Heart left ventricle (tissue), 16 donors: Measurements from ENCODE around the gene HNRNPDL. TPM values are rescaled to one million over a fixed set of nuclear protein-coding genes. Genes with fewer than 3 reads are reported as not detected.

Source experiments
- ATAC-seq, 4 donors: fragments of 200-7000 bp; cut with Tn5 transposase; one replicate each; pipeline ENCODE4 v1.9.1; 2020 to 2022; ENCODE audit warnings: moderate library complexity in 4 of 4, mild to moderate bottlenecking in 3 of 4, moderate number of reproducible peaks in 1 of 4
- DNase-seq, 5 donors: peaks; one replicate each; pipeline ENCODE4 v3.0.0-alpha.2; 2020
- H3K27ac ChIP-seq, 12 donors: fragments of 200-600 bp; sonication (generic) in 4 of 12; one replicate each; pipeline versions ENCODE4 v1.5.0 to v1.8.0; 2016 to 2022; ENCODE audit warnings: mild to moderate bottlenecking in 2 of 12
- H3K27me3 ChIP-seq, 9 donors: fragments of 200-600 bp; sonication (generic) in 2 of 9; one replicate each; pipeline versions ENCODE4 v1.5.1 to v1.8.0; 2016 to 2022; ENCODE audit warnings: mild to moderate bottlenecking in 3 of 9
- H3K36me3 ChIP-seq, 9 donors: fragments of 200-600 bp; sonication (generic) in 2 of 9; one replicate each; pipeline versions ENCODE4 v1.5.0 to v1.8.0; 2018 to 2022; ENCODE audit warnings: mild to moderate bottlenecking in 2 of 9
- H3K4me1 ChIP-seq, 12 donors: fragments of 200-600 bp; sonication (generic) in 4 of 12; one replicate each; pipeline versions ENCODE4 v1.5.0 to v1.8.0; 2016 to 2022; ENCODE audit warnings: mild to moderate bottlenecking in 3 of 12
- H3K4me3 ChIP-seq, 12 donors: fragments of 200-600 bp; sonication (generic) in 4 of 12; one replicate each; pipeline versions ENCODE4 v1.5.0 to v1.8.0; 2017 to 2022; ENCODE audit warnings: mild to moderate bottlenecking in 9 of 12, moderate library complexity in 4 of 12
- H3K9me3 ChIP-seq, 12 donors: fragments of 200-600 bp; sonication (generic) in 4 of 12; one replicate each; pipeline versions ENCODE4 v1.5.0 to v1.8.0; 2016 to 2022; ENCODE audit warnings: mild to moderate bottlenecking in 1 of 12
- POLR2A ChIP-seq, 2 donors: fragments of 450-650 bp; IDR thresholded peaks; one replicate each; pipeline ENCODE4 v1.6.1; 2017; ENCODE audit warnings: antibody characterized with exemption in 2 of 2, mild to moderate bottlenecking in 2 of 2, moderate library complexity in 2 of 2
- WGBS, 4 donors: extraction: QIAGEN DNeasy Blood & Tissue Kit in 2 of 4; methylation state at CpG; one replicate each; pipeline versions ENCODE4 v1.1.5 to v1.1.7; 2013 to 2018; 5-methylcytosine and 5-hydroxymethylcytosine counted together
- intact Hi-C, 10 donors: fragments of 100-400 bp; cut with DNase I; formaldehyde crosslinking; loops; one replicate each; pipeline versions ENCODE4 v1.11.1 to v1.14.2; 2022
- polyA plus RNA-seq, 2 donors: library from polyadenylated mRNA; stranded (reverse); fragments of 200-250 nt; gene quantifications; one replicate each; pipeline ENCODE4 v1.2.3, GENCODE V29; 2013
- total RNA-seq, 9 donors: library from RNA; depleted of rRNA in 2 of 9; stranded (reverse); fragments of >200 nt in 2 of 9; fragmentation: NEBNext Ultra II Directional in 3 of 9; extraction: Animal tissue kit (Norgen Biotek cat#: 25700) in 3 of 9; gene quantifications; one replicate each; pipeline versions ENCODE4 v1.1.0 to v1.2.4, GENCODE V29; 2016 to 2023
- TF ChIP-seq, protein P1 (sequence below), 12 donors: fragments of 200-600 bp; sonication (generic) in 4 of 12; IDR thresholded peaks; one replicate each; pipeline versions ENCODE4 v1.5.0 to v1.8.0; 2018 to 2022; ENCODE audit warnings: antibody characterized with exemption in 12 of 12, mild to moderate bottlenecking in 5 of 12
- donor health status: ischemic (EF 13 %, LVEDD 7.1; RV severe dilation, severe dysfunction).
- donor health status: healthy with polysubstance abuse.
- donor health status: DM: no; HTN: yes; CAD: no.
- donor health status: DM: no; HTN: no; CAD: no.
- donor health status: ischemic (EF 25% LVEDD 6.9; RV normal size, moderate dysfunction).
- donor health status: ischemic (EF 25% LVEDD 5.7; RV mildly dilated, moderate dysfunction).
- donor health status: healthy.
- donor health status: DM: yes; HTN: yes; CAD: no.
- donor health status: ischemic (EF 35%, LVEDD 5.7; RV mildly dilated, moderate dysfunction).
- donor health status: nonischemic (EF 11% LVEDD 7.7; RV severe dilation, severe dysfunction).
- donor health status: DM: yes; HTN: yes; CAD: no.
- donor health status: PGD.
- donor health status: ischemic (EF 29% LVEDD 5.4; RV normal size, mild dysfunction).
- donor health status: nonischemic (EF 23%, LVEDD 6.1; RV moderate dilation, normal function).

The HNRNPDL gene
- total and polyA plus RNA-seq, 11 donors, result 90.8 to 236 (median 142) TPM

GRCh38 chr4:82381661-82382296, 48.5 kb downstream of the HNRNPDL start:
- Histone ChIP-seq H3K9me3 (no peaks in the 10 kb centered on the region), H3K36me3 (no peaks in the 10 kb centered on the region), H3K4me1 (peaks cover 0 to 24% (median 7%) of the 10 kb centered on the region in 12 donors), H3K27me3 (no peaks in the 10 kb centered on the region), H3K27ac (peak overlapping the region in 8 of 12 donors; percentile 7 to 70 (median 54)), H3K4me3 (no peak overlapping the region)
- no peak for TF ChIP-seq POLR2A (IDR thresholded peaks at IDR 0.05)
- TF ChIP-seq, protein P1, sequence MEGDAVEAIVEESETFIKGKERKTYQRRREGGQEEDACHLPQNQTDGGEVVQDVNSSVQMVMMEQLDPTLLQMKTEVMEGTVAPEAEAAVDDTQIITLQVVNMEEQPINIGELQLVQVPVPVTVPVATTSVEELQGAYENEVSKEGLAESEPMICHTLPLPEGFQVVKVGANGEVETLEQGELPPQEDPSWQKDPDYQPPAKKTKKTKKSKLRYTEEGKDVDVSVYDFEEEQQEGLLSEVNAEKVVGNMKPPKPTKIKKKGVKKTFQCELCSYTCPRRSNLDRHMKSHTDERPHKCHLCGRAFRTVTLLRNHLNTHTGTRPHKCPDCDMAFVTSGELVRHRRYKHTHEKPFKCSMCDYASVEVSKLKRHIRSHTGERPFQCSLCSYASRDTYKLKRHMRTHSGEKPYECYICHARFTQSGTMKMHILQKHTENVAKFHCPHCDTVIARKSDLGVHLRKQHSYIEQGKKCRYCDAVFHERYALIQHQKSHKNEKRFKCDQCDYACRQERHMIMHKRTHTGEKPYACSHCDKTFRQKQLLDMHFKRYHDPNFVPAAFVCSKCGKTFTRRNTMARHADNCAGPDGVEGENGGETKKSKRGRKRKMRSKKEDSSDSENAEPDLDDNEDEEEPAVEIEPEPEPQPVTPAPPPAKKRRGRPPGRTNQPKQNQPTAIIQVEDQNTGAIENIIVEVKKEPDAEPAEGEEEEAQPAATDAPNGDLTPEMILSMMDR (IDR thresholded peaks at IDR 0.05), result no peak
- DNase-seq, result no peak
- ATAC-seq, result peak in 2 of 4 donors; percentile 39 to 41
- intact Hi-C loops, result loop anchor here in 1 of 10 donors (5.0 kb wide), 1 partner anchor 41 kb away; no protein-coding TSS in a partner anchor
- 72 to 77% (median 76%) methylated on average over 2 of the region's 2 CpGs for WGBS, 4 donors

- 81 to 95% (median 89%) methylated on average over 3 of the region's 3 CpGs for WGBS, 4 donors
- no peaks in the 10 kb centered on the region for H3K9me3 ChIP-seq
- H3K27me3 ChIP-seq, result no peaks in the 10 kb centered on the region
- H3K36me3 ChIP-seq, result no peaks in the 10 kb centered on the region
- no peak overlapping the region for H3K4me3 ChIP-seq
- TF ChIP-seq, protein P1 (IDR thresholded peaks at IDR 0.05), result no peak
- TF ChIP-seq POLR2A (IDR thresholded peaks at IDR 0.05), result no peak
- ATAC-seq (peak in 3 of 4 donors; percentile 36 to 56 (median 41)), DNase-seq (no peak)
- peak overlapping the region in 10 of 12 donors; percentile 7 to 70 (median 46) for H3K27ac ChIP-seq
- peaks cover 0 to 25% (median 8%) of the 10 kb centered on the region in 12 donors for H3K4me1 ChIP-seq
- intact Hi-C loops, result loop anchor here in 1 of 10 donors (5.0 kb wide), 1 partner anchor 41 kb away; no protein-coding TSS in a partner anchor
These were observed 49.0 kb downstream of the HNRNPDL start for GRCh38 chr4:82381235-82381634.

DNA sequence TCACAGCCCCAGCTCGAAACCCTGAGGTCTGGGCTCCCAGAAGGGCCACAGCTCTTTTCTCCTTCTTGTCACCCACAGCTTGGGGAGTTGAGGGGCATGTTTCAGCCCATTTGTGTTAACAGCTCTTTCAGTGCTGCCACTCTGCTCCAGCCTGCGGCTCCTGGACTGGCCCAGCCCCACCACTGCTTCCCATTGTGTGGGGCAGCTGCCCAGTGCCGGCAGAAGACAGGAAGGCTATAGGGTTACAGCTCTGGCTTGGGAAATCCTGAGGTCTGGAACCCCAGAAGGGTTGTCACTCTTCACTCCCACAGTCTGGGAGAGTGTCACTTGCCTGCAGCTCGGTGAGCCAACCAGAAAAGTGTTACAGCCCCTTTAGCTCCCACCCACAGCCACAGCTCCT, 49.4 kb downstream of the HNRNPDL start:
- WGBS, 4 donors, result 77 to 98% (median 92%) methylated on average over 3 to 4 of the region's 4 CpGs
- DNase-seq, result no peak
- intact Hi-C loops, result loop anchor here in 1 of 10 donors (5.0 kb wide), 1 partner anchor 41 kb away; no protein-coding TSS in a partner anchor
- Histone ChIP-seq H3K27ac (peak overlapping the region in 9 of 12 donors; percentile 7 to 70 (median 52)), H3K4me1 (peaks cover 0 to 28% (median 11%) of the 10 kb centered on the region in 12 donors), H3K36me3 (no peaks in the 10 kb centered on the region), H3K4me3 (no peak overlapping the region), H3K9me3 (no peaks in the 10 kb centered on the region), H3K27me3 (no peaks in the 10 kb centered on the region)
- ATAC-seq, result peak in 1 of 4 donors; percentile 25
- TF ChIP-seq, protein P1 (IDR thresholded peaks at IDR 0.05), result no peak
- no peak for TF ChIP-seq POLR2A (IDR thresholded peaks at IDR 0.05)

- H3K4me3 ChIP-seq, result no peak overlapping the region
- 48 to 70% (median 63%) methylated on average over 7 to 9 of the region's 9 CpGs for WGBS, 4 donors
- no peaks in the 10 kb centered on the region for H3K36me3 ChIP-seq
- H3K4me1 ChIP-seq, result peaks cover 0 to 33% (median 16%) of the 10 kb centered on the region in 12 donors
- intact Hi-C loops, result loop anchor here in 1 of 10 donors (5.0 kb wide), 1 partner anchor 42 kb away; no protein-coding TSS in a partner anchor
- H3K9me3 ChIP-seq, result no peaks in the 10 kb centered on the region
- ATAC-seq (peak; percentile 96 to 98 (median 98)), DNase-seq (peak; percentile 61 to 84 (median 72))
- no peak for TF ChIP-seq POLR2A (IDR thresholded peaks at IDR 0.05)
- TF ChIP-seq, protein P1 (IDR thresholded peaks at IDR 0.05), result no peak
- no peaks in the 10 kb centered on the region for H3K27me3 ChIP-seq
- peak overlapping the region in 7 of 12 donors; percentile 24 to 70 (median 57) for H3K27ac ChIP-seq
These were observed 49.9 kb downstream of the HNRNPDL start for GRCh38 chr4:82380344-82380743.
